HepG2 (cell line): ENCODE measurements around the gene RASGRF1.

Experiments
- KAT8 ChIP-seq: IDR thresholded peaks from 2 replicates; pipeline ENCODE4 v1.6.1; 2016; ENCODE audit warnings: missing genetic modification reagents, missing compliant biosample characterization
- MAZ ChIP-seq, 2 experiments: sonication (generic) in 1 of 2; formaldehyde crosslinking in 1 of 2; IDR thresholded peaks; 2 replicates each; pipeline versions ENCODE4 v1.5.0 to v1.6.1; 2012 to 2020; ENCODE audit warnings: low read depth in 2 of 2, mild to moderate bottlenecking in 2 of 2, borderline replicate concordance in 1 of 2, improper control_type of control experiment in 1 of 2, low read length in 1 of 2, missing genetic modification reagents in 1 of 2, moderate library complexity in 1 of 2
- SRF ChIP-seq: IDR thresholded peaks from 2 replicates; pipeline ENCODE4 v1.6.1; 2011; ENCODE audit warnings: mild to moderate bottlenecking, low read depth, low read length, moderate library complexity
- THAP11 ChIP-seq: IDR thresholded peaks from 2 replicates; pipeline ENCODE4 v1.6.1; 2016; ENCODE audit warnings: missing biosample characterization, missing genetic modification reagents

- TF ChIP-seq KAT8 (CRISPR knock-in tag) (no peak), MAZ (IDR thresholded peaks at IDR 0.05; ENCODE audit: borderline replicate concordance, low read depth, low read length) (no peak), MAZ (CRISPR knock-in tag; IDR thresholded peaks at IDR 0.05; ENCODE audit: low read depth) (no peak), SRF (no peak), THAP11 (CRISPR knock-in tag) (no peak)
Measured at GRCh38 chr15:78929536-78930264, 160.9 kb downstream of the RASGRF1 start.
